Stimulated activated CD8-positive, alpha-beta memory T cell treated with anti-CD3 and anti-CD28 coated beads, Interleukin-12 subunit alpha, Interleukin-12 subunit beta, amount 100 ng/mL, for 24 hours (primary cell): ENCODE data around the gene DNAH10.

Experiments
- DNase-seq: peaks from one replicate; pipeline ENCODE4 v3.0.0-alpha.2; 2020; ENCODE audit errors: extremely low read depth

DNAH10 gene, protein sequence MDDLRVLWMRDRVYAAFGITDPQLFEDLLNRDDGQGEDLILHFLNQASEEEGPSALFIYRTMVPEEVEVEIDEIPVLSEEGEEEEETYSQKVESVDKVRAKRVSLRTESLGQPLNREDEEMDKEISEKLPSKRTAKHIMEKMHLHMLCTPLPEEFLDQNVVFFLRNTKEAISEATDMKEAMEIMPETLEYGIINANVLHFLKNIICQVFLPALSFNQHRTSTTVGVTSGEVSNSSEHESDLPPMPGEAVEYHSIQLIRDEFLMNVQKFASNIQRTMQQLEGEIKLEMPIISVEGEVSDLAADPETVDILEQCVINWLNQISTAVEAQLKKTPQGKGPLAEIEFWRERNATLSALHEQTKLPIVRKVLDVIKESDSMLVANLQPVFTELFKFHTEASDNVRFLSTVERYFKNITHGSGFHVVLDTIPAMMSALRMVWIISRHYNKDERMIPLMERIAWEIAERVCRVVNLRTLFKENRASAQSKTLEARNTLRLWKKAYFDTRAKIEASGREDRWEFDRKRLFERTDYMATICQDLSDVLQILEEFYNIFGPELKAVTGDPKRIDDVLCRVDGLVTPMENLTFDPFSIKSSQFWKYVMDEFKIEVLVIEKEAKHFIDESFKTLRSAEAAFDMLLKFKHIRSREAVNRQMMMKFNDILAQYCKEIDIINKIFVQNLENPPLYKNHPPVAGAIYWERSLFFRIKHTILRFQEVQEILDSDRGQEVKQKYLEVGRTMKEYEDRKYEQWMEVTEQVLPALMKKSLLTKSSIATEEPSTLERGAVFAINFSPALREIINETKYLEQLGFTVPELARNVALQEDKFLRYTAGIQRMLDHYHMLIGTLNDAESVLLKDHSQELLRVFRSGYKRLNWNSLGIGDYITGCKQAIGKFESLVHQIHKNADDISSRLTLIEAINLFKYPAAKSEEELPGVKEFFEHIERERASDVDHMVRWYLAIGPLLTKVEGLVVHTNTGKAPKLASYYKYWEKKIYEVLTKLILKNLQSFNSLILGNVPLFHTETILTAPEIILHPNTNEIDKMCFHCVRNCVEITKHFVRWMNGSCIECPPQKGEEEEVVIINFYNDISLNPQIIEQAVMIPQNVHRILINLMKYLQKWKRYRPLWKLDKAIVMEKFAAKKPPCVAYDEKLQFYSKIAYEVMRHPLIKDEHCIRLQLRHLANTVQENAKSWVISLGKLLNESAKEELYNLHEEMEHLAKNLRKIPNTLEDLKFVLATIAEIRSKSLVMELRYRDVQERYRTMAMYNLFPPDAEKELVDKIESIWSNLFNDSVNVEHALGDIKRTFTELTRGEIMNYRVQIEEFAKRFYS (N-terminal part only)

DNA sequence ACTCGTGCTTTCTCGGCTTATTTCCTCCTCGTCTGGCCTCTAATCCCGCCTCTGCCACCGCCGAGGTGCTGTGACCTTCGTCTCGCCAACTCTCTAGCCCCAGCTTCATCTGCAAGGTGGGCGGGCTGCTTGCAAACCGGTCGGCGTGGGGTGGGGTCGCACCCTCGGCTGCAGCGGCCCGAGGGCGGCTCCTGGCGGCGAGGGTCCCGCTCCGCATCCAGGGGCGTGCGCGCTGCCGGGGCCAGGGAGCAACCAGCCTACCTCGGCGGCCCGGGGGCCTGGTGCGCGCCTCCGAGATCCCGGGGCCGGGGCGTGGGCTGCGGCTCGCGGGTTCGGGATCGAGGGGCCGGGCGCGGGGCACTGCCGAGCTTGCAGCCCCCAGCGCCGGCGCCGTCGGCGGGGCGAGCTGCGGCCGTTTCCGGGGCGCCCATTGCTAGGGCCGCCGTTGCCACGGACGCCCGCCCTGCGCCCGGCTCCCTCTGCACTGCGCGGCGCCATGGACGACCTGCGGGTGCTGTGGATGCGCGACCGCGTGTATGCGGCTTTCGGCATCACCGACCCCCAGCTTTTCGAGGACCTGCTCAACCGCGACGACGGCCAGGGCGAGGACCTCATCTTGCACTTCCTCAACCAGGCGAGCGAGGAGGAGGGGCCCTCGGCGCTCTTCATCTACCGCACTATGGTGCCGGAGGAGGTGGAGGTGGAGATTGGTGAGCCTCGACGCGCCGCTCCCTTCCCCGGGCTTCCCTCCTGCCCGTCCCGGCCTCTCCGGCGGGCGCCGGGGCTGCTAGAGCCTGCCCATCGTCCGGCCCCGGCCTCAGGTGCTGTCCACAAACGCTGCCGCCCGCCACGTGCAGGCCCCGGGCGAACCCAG is at the start of gene DNAH10:
Gene DNAH10 (plus strand): TSS at position 461 of the 874 bp plus-strand sequence. CDS start 36 bp downstream, at position 497.
- peak; percentile 17 for DNase-seq

DNA sequence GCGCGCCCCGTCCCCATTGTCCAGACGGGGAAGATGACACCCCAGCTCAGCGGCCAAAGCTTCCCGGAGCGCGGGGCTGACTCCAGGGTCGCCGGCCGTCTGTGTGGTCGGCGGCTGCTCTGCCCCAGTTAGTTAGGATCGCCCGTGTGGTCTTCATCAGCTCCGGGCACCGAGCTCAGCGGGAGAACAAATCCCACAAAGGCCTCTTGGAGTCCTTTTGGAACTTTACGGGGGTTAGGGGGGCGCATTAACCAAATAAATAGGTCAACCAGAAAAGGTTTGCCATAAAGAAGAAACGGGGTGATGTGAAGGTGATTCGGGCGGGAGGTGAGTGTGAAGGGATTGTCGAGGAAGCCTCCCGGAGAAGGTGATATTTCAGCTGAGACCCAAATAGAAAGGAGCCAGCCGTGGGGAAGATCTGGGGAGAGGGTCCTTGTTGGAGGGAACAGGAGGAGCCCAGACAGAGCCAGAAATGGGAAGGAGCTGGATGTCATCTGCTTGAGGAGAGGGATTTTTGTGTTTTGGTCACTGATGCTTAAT is 49.3 kb upstream of the DNAH10 start:
- no peak for DNase-seq

DNA sequence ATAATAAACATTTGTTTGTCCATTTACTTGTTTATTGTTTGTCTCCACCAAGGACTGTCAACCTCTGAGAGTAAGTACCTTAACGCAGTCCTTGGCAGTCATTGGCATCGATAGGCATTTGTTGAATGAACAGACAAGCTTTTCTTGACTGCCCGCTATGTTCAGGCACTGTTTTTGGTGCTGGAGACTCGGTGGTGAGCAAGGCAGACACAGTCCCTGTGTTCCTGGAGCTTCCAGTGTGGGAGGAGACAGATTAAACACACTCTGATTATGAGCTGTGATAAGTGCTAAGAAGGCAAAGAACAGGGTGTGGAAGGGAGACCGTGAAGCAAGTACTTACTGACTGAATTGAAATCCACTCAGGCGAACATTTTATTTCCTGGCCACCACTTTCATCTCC is 48.7 kb upstream of the DNAH10 start:
- DNase-seq, result no peak

DNA sequence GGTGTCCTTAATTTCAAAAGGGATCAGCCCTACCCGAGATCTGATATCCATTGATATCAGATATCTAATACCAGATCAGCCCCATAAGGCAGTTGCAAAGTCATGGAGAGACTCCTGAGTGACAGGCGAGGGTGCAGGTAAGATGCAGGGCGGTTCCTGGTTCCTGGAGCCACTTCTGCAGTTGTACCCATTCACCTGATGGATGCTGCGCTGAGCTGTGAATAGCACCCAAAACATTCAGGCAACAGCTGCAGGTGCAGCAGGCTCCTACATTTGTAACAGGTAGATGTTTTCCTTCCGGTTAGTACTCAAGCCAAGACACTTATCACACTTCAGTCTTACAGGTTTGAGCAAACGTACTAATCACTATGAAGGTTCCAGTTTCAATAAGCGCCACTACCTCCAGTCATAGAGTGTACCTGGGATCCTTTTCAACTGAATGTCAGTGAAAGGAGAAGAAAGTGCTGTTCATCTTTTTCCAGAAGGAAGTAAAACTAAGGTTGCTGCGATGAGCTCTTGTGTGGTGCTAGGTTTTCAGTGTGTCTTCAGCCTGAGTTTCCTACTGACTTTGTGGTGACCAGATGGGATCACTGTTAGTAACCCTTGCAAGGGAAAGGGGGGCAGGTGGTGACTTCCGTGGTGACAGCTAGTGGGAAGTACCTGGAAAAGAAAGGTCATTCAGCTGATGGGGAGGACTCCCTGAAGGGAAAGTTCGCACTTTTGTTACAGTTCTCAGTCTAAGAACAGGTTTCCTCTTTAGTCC is 48.1 kb upstream of the DNAH10 start:
- DNase-seq, result no peak

DNA sequence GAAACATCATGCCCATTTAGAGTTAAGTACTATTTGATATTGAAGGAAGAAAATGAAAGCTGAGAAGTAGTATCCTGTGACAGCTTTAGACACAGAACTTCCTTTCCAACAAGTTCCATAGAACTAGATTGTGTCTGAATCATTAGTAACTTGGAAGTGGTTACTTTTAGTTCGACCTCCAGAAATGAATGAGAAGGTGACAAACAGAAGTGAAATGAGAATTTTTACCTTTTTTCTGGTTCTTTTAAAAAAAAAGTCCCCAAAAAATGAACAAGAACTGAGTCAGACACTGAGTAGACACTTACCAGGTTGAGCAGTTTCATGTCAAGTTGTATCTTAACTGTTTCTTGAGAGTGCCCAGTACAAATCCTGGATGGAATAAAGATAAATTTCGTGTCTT is 46.9 kb upstream of the DNAH10 start:
- DNase-seq, result no peak

DNA sequence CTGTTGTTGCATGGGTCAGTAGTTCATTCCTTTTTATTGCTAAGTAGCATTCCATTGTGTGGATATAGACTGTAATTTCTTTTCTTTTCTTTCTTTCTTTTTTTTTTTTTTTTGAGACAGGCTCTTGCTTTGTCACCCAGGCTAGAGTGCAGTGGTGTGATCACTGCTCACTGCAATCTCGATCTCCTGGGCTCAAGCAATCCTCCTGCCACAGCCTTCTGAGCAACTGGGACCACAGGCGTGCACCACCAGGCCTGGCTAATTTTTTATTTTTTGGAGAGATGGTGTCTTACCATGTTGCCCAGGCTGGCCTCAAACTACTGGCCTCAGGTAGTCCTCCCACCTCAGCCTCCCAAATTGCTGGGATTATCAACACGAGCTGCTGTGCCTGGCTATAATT is 44.8 kb upstream of the DNAH10 start:
- no peak for DNase-seq

DNA sequence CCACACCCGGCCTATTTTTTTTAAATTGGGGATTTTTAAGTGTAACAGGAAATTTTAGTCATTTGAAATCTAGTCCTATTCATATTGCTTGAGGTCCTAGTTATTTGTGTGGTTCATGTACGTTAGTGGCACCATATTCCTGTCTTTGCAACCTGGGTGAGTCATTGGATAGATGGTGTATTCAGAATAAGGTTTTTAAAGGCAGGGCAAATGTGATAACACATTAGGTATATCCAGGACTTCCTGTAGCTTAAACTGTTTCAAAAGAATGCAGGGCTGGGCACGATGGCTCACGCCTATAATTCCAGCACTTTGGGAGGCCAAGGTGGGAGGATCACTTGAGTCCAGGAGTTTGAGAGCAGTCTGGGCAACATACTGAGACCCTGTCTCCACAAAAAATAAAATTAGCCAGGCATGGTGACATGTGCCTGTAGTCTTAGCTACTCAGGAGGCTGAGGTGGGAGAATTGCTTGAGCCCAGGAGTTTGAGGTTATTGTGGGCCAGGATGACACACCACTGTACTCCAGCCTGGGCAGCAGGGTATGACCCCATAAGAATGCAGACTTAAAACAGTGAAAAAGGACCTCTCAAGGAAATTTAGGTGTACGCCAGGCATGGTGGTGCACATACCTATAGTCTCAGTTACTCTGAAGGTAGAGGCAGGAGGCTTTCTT is 41.8 kb upstream of the DNAH10 start:
- DNase-seq, result no peak

DNA sequence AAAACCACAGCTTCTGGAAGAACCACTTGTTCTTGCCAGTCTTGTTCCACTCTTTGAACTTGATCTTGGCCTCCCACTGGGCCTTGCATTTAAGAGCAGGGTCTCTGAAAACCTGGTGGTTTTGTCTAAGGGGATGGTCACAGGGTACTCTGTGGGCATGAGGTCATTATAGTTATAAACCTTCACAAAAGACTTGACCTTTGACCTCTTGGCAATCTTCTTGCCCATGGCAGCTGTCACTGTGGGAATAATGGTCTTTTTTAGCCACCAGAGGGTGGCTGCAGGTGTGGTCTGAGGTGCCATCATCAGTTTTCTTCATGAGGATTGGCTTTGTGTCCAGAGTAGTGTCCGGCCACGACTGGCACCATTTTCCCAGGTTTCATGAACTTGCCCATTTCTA is 40.9 kb upstream of the DNAH10 start:
- no peak for DNase-seq

DNA sequence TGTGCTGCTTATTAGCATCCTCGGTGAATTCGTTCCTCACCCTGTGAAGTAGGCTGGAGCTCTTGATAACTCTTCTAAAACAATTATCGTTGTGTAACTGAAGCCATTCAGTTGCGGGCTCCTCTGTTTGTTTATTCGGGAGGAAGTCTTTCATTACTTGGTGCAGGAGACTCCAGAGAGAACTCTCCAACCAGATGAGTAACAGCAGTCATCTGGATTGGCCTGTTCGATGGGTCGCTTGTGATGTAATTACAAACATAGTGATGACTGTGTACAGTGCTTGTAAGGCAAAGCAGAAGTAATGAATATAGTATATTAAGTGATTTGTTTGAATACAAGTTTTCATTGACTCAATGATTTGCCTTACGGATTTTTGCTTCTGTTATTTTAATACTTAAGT is 39.1 kb upstream of the DNAH10 start:
- DNase-seq, result no peak

DNA sequence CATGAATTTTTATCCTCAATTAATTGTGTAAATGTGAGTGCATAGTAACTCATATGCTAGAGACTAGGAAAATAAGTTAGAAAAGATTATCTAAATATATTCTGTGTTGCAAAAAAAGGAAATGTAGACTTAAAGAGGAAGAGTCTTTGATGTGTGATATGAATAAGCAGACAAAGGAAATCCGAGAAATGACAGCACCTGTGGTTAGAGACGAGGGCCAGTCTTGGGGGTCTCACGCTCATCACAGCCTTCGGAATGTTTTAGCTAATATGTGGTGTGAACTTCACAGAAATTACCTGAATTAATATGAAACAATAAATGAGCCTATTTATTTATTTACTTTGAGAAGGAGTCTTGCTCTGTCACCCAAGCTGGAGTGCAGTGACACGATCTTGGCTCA is 38.3 kb upstream of the DNAH10 start:
- no peak for DNase-seq

DNA sequence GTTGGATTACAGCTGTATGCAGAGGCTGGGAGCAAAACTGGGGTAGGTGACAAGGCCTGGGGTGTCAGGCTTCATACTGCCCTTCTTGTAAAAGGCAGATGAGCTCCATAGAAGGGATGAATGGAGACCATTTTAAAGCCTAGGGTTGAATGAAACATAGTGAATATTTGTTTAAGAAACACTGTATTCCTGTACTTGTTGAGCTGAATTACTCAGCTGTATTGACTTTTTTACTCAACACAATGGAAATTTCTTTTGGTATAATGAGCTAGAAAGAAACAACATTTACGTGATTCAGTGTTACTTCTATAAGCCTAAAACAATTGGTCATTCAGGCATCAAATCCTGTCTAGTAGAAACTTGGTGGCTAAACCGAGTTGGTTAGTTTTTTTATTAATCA is 35.9 kb upstream of the DNAH10 start:
- no peak for DNase-seq

DNA sequence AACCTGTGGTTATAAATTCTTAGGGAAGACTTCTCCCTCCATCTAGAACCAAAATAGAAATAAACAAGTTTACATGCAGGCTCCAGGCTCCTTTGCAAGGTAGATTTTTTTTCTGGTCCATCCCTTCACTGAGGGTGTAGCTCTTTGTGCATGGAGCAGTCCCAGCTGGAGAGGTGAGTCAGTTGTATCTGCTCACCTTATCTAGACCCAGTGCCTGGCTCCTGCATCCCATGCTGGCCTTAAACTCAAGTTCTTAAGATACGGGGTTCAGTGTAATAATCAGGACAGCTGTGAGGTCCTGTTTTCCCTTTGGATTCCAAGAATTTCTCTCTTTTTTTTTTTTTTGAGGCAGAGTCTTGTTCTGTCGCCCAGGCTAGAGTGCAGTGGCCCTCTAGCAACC is 35.1 kb upstream of the DNAH10 start:
- DNase-seq, result no peak

DNA sequence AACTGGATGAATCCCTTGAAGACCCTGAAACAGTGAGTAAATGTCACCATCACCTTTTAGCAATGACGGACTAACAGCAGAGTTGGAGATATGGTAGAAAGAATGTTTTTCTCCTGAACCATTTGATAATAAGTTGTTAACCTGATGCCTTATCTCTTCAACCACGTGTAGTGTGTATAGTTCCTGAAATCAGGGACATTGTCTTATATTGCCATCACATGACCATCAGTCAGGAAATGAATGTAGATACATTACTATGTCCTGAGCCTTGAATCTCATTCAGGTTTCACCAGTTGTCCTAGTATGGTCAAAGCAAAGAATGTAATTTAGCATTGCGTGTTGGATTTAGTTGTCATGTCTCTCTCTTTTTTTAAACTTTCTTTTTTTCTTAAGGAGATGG is 34.2 kb upstream of the DNAH10 start:
- no peak for DNase-seq

DNA sequence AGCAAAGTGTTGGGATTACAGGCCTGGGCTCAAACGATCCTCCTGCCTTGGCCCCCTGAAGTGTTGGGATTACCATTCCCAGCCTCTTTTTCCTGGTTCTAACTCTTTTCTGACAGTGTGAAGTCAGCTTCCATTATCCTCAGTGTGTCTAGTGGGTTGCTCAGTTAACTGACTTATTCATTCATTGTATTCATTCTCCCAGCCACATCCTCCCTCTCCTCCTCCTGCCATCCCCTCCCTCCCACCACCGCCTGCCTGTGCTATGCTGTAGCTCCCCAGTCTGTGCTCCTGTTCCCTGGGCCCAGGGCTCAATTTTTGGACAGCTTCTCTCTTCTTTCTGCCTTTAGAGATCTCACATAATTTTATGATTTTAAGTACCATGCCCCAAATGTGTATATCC is 30.5 kb upstream of the DNAH10 start:
- no peak for DNase-seq

DNA sequence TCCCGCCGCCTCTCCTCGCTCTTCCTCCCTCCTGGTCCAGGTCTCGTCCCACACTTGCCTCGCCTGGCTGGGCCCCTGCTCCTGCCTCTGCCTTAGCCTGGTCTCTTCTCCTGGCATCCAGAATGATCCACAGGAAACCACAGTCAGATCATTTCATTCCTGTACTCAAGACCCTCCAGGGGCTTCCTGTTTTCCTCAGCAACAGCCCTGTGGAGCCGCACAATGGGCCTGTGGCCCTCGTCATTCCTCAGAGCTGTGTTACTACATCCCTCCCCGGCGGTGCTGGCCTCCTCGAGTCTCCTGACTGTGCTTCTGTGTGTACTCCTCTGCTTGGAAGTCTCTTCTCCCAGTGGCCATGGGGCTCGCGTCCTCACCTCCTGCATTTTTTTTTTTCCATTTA is 29.9 kb upstream of the DNAH10 start:
- no peak for DNase-seq

DNA sequence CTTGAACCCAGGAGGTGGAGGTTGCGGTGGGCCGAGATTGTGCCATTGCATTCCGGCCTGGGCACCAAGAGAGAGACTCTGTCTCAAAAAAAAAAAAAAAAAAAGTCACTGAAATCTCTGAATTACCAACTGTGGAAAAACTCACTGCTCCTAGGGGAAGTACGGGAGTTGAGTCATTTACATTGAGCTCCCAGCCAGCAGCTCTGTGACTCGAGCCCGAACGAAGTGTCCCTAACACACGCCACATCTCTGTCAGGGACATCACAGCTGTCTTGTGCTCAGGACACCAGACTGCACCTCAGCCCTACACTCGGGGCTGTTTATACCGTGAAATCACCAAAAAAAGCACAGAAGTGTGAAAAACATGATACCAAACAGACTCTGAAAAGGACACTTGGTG is 28.9 kb upstream of the DNAH10 start:
- DNase-seq, result no peak

DNA sequence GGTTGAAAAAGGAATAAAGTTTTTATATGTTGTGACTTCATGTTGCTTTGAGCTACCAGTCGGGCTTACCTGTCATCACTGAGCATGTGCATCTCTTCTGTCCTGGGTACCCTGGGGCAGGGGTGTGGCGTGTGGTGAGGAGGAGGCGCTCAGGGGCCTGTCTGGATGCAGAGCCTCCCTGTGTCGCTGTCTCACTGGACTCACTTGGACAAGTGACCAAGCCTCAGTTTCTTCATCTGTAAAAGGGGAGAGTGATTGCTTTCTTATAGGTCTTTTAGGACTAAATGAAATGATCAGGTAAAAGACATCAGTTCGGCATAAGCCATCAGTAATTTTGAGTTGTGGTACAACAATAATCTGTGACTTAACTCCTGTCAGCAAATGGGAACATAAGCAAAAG is 27.8 kb upstream of the DNAH10 start:
- no peak for DNase-seq

DNA sequence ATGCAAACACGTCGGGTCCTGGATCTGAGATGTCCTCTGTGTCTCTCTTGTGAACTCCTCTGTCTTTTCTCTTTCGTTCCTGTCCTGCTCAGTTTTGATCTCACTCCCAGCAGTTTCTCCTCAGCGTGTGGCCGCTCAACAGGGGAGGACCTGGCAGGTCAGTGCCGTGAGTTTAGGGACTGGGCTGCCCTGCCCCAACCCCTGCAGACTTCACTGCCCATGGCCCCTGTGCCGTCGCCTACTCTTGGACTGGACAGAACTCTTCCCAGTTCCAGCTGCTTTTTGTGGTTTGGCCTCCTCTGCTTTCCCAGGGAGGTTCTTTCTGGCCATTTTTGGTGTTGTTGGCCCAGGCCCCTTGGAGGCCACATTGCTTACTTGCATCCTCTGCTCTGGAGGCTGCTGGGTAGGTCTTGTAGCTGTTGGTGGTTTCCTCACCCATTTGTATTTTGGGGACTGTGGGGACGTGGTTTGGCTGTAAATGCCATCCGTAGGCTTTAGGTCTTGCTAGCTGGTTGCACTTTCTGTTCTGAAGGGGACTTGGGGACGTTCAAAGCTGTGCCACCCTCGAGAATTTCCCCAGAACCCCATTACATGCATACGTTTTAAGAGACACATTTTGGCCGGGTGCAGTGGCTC is 20.0 kb upstream of the DNAH10 start:
- no peak for DNase-seq

DNA sequence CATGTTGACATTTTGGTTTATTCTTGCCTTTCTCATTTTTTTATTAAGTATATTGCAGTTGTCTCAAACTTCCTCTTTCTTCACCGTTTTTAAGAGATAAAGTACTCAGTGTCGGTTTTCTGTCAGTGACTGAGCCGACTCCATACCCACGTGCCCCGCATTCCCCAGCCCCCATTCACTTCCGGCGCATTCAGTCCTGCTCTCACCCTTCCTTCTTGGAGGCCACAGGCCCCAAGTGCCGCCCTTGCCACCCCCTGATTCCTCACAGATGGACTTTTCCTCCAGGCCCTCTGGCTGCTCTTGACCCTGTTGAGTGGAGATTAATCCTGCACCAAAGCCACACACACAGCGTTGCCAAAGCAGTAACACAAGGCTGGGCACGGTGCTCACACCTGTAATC is 19.1 kb upstream of the DNAH10 start:
- no peak for DNase-seq
